GM12872 (cell line): Measurements from ENCODE around the gene MICALL2.

Experiments
- TF ChIP-seq, protein P1 (sequence below): IDR thresholded peaks from 3 replicates; pipeline ENCODE4 v1.5.1; 2011; ENCODE audit warnings: low read depth, mild to moderate bottlenecking, low read length, moderate library complexity; ENCODE audit not compliant: insufficient read depth

MICALL2 gene

GRCh38 chr7:1434165-1434718 lies 25.0 kb downstream of the MICALL2 start:
- TF ChIP-seq, protein P1, sequence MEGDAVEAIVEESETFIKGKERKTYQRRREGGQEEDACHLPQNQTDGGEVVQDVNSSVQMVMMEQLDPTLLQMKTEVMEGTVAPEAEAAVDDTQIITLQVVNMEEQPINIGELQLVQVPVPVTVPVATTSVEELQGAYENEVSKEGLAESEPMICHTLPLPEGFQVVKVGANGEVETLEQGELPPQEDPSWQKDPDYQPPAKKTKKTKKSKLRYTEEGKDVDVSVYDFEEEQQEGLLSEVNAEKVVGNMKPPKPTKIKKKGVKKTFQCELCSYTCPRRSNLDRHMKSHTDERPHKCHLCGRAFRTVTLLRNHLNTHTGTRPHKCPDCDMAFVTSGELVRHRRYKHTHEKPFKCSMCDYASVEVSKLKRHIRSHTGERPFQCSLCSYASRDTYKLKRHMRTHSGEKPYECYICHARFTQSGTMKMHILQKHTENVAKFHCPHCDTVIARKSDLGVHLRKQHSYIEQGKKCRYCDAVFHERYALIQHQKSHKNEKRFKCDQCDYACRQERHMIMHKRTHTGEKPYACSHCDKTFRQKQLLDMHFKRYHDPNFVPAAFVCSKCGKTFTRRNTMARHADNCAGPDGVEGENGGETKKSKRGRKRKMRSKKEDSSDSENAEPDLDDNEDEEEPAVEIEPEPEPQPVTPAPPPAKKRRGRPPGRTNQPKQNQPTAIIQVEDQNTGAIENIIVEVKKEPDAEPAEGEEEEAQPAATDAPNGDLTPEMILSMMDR: no peak

DNA sequence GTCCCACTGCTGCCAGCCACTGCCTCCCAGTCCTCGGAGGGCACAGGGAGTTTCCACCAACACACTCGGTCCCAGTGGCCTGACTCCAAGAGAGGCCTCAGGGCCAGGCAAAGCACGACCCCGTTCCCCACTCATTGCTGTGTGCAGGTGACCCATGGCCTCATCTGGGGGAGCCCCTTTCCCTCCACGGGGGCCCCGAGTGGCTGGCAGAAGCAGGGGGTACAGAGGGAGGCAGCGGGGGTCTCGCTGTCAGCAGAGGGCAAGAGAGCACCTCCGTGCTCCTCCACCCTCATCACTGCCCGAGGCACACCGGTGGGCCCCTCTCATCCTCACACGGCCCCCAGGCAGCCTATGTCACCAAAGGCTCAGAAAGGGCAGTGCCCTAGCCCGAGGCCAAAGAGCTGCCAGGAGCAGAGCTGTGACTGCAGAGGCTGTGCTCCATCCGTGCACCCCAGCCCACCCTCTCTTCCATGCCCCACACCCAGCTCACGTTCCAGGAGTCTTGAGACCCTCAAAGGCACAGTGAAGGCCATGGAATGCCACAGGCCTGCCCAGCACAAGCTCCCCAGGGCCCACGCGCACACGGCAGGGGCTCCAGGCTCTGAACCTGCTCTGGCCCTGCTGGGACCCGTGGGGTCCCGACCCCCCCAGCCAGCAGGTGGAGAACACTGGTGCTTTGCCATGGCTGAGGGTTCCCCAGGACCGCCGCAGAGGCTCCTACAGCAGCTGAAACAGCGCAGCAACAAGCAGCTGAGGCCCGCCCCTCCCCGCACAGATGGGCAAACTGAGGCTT lies 25.9 kb downstream of the MICALL2 start:
- TF ChIP-seq, protein P1: no peak

- TF ChIP-seq, protein P1: peak; percentile 94
Measured at GRCh38 chr7:1432411-1433082, 26.7 kb downstream of the MICALL2 start.

- TF ChIP-seq, protein P1: no peak
Measured at GRCh38 chr7:1431634-1432380, 27.5 kb downstream of the MICALL2 start.

DNA sequence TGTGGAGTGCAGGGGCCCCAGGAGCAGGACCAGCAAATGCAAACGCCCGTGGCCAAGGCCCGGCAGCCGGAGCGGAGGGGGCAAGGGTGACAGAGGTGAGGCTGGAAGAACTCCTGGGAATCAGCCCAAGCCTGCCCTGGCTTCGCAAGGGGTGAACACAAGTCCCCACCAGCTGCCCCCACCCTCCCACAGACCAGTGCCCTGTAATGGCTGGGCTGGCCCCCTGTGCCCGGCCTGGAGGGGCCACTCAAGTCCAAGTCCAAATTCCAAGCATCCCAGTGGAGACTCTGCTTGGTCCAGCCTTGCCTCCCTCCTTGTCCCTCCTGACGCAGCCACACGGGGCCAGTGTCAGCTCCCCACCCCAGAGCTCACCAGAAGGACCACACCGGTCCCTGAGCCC lies 28.0 kb downstream of the MICALL2 start:
- TF ChIP-seq, protein P1: no peak

DNA sequence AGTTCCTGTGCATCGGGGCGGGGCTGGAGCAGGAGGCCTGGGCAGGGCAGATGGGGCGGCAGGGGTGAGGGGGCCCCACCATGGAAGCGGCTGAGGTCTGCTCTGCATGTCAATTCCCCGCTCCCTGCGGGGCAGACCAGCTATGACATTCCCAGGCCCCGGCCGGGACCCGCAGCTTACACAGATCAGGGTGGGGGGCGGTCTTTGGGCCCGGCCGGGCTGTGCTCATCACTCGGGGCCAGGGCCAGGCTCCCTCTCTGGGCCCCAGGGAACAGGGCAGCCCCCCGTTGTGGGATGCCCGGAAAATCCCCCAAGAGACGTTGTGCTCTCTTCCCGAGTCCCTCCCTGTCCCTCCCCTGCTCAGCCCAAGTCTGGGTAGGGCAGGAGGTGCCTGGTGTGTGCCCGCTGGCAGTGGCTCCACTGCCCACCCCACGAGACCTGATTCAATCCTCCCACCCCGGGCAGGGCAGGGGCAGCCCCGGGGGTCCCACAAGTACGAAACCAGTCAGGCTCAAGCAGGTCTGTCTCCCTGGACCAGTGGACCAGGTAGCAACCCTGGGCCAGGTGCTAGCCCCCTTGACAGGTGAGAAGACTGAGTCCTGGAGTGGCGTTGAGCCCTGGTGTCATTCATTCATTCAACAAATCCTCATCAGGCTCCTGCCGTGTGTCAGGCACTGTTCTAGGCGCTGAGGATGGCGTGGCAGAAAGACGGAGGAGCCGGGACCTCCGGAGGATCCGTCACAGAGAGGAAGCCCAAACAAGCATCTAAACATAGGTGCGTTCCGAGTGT lies 29.0 kb downstream of the MICALL2 start:
- TF ChIP-seq, protein P1: no peak
